Sigmoid colon (tissue), 7 donors: ENCODE results near the gene PROSER3. TPM values are rescaled to one million over a fixed set of nuclear protein-coding genes. Genes with fewer than 3 reads are reported as not detected.
"Not testable (repeated sequence)": the region's sequence is repeated elsewhere in the genome, so short reads cannot be mapped to it uniquely, and the experiment has no call there.

Experiments
- DNase-seq: peaks from one replicate; pipeline ENCODE4 v3.0.0-alpha.2; 2019
- H3K27ac ChIP-seq, 4 donors: fragments of 200-600 bp; sonication (generic); one replicate each; pipeline ENCODE4 v1.5.1; 2016 to 2019; ENCODE audit warnings: mild to moderate bottlenecking in 1 of 4
- H3K27me3 ChIP-seq, 3 donors: fragments of 200-600 bp; sonication (generic); one replicate each; pipeline ENCODE4 v1.5.1; 2019; ENCODE audit warnings: mild to moderate bottlenecking in 1 of 3
- H3K36me3 ChIP-seq, 4 donors: fragments of 200-600 bp; sonication (generic); one replicate each; pipeline ENCODE4 v1.5.1; 2016 to 2019
- H3K4me1 ChIP-seq, 4 donors: fragments of 200-600 bp; sonication (generic); one replicate each; pipeline ENCODE4 v1.5.1; 2017 to 2019
- H3K4me3 ChIP-seq, 4 donors: fragments of 200-600 bp; sonication (generic); one replicate each; pipeline ENCODE4 v1.5.1; 2017 to 2019; ENCODE audit warnings: mild to moderate bottlenecking in 2 of 4, moderate library complexity in 1 of 4
- H3K9me3 ChIP-seq, 4 donors: fragments of 200-600 bp in 3 of 4; sonication (generic) in 3 of 4; one replicate each; pipeline versions ENCODE4 v1.5.1 to v1.6.1; 2013 to 2019
- CTCF ChIP-seq, 4 experiments: fragments of 450-650 bp in 3 of 4; fragments of 200-600 bp in 1 of 4; IDR thresholded peaks; one replicate each; pipeline ENCODE4 v1.5.1; 2016 to 2019; ENCODE audit warnings: antibody characterized with exemption in 4 of 4, mild to moderate bottlenecking in 3 of 4, moderate library complexity in 2 of 4
- EP300 ChIP-seq, 4 donors: sonication (generic); formaldehyde crosslinking; IDR thresholded peaks; one replicate each; pipeline ENCODE4 v1.6.1; 2017; ENCODE audit warnings: antibody characterized with exemption in 4 of 4
- POLR2A ChIP-seq, 2 donors: fragments of 450-650 bp; IDR thresholded peaks; one replicate each; pipeline ENCODE4 v1.6.1; 2016; ENCODE audit warnings: antibody characterized with exemption in 2 of 2, mild to moderate bottlenecking in 2 of 2, moderate library complexity in 2 of 2
- POLR2AphosphoS5 ChIP-seq, 4 donors: sonication (generic); formaldehyde crosslinking; IDR thresholded peaks; one replicate each; pipeline ENCODE4 v1.6.1; 2017; ENCODE audit warnings: antibody characterized with exemption in 4 of 4
- WGBS, 2 donors: extraction: QIAGEN DNeasy Blood & Tissue Kit; methylation state at CpG; one replicate each; pipeline ENCODE4 v1.1.7; 2013; 5-methylcytosine and 5-hydroxymethylcytosine counted together
- intact Hi-C: fragments of 100-400 bp; cut with DNase I; formaldehyde crosslinking; loops from one replicate; pipeline ENCODE4 v1.15.1; 2023
- polyA plus RNA-seq, 3 donors: library from polyadenylated mRNA; stranded (reverse); fragments of 200-250 nt; gene quantifications; one replicate each; pipeline ENCODE4 v1.2.3, GENCODE V29; 2013
- total RNA-seq, 4 donors: library from RNA; depleted of rRNA; stranded (reverse); fragments of >200 nt; gene quantifications; one replicate each; pipeline ENCODE4 v1.1.0, GENCODE V29; 2016
- donor health status: healthy with polysubstance abuse.
- donor health status: Bipolar disorder and iron deficiency.
- donor health status: healthy.

The PROSER3 gene
- total and polyA plus RNA-seq, 7 donors = 2.4 to 16.5 (median 5.0) TPM

- H3K9me3 ChIP-seq = no peaks in the 10 kb centered on the region
- H3K27me3 ChIP-seq = no peaks in the 10 kb centered on the region
- 88 to 92% methylated on average over 15 of the region's 15 CpGs for WGBS, 2 donors
- intact Hi-C loops = no loop called here
- peaks cover 0 to 11% (median 0%) of the 10 kb centered on the region in 4 donors for H3K4me1 ChIP-seq
- no peak overlapping the region for H3K4me3 ChIP-seq
- TF ChIP-seq EP300 (IDR thresholded peaks at IDR 0.05) = no peak
- no peak for TF ChIP-seq POLR2AphosphoS5 (IDR thresholded peaks at IDR 0.05)
- no peak for TF ChIP-seq CTCF (IDR thresholded peaks at IDR 0.05)
- TF ChIP-seq POLR2A (IDR thresholded peaks at IDR 0.05) = no peak
- no peak overlapping the region for H3K27ac ChIP-seq
- DNase-seq = no peak
- H3K36me3 ChIP-seq = peaks cover 0 to 30% (median 7%) of the 10 kb centered on the region in 4 donors
Observed at GRCh38 chr19:35768082-35768421, 10.1 kb downstream of the PROSER3 start.

- peaks cover 0 to 30% (median 14%) of the 10 kb centered on the region in 4 donors for H3K4me1 ChIP-seq
- intact Hi-C loops, H3K27me3 ChIP-seq, DNase-seq, H3K9me3 ChIP-seq, H3K36me3 ChIP-seq, H3K4me3 ChIP-seq, H3K27ac ChIP-seq: not testable (repeated sequence)
- 93 to 95% methylated on average over 5 of the region's 5 CpGs for WGBS, 2 donors
Observed at GRCh38 chr19:35772362-35772761, 14.4 kb downstream of the PROSER3 start.

- intact Hi-C loops = no loop called here
- no peak overlapping the region for H3K27ac ChIP-seq
- no peaks in the 10 kb centered on the region for H3K9me3 ChIP-seq
- TF ChIP-seq POLR2AphosphoS5 (IDR thresholded peaks at IDR 0.05) (no peak), CTCF (IDR thresholded peaks at IDR 0.05) (no peak), EP300 (IDR thresholded peaks at IDR 0.05) (no peak), POLR2A (IDR thresholded peaks at IDR 0.05) (no peak)
- H3K4me1 ChIP-seq = peaks cover 0 to 22% (median 14%) of the 10 kb centered on the region in 4 donors
- no peak overlapping the region for H3K4me3 ChIP-seq
- peaks cover 0 to 6% (median 3%) of the 10 kb centered on the region in 4 donors for H3K36me3 ChIP-seq
- no peaks in the 10 kb centered on the region for H3K27me3 ChIP-seq
- WGBS, 2 donors = 43 to 74% methylated on average over 9 of the region's 9 CpGs
- DNase-seq = no peak
Observed at GRCh38 chr19:35773020-35773806, 15.2 kb downstream of the PROSER3 start.

- no peaks in the 10 kb centered on the region for H3K9me3 ChIP-seq
- no peak for DNase-seq
- TF ChIP-seq CTCF (IDR thresholded peaks at IDR 0.05) (no peak), POLR2A (IDR thresholded peaks at IDR 0.05) (no peak), POLR2AphosphoS5 (IDR thresholded peaks at IDR 0.05) (no peak), EP300 (IDR thresholded peaks at IDR 0.05) (no peak)
- intact Hi-C loops = loop anchor here (5.0 kb wide), 2 partner anchors 123 to 158 kb away; no protein-coding TSS in a partner anchor
- peaks cover 0 to 15% (median 3%) of the 10 kb centered on the region in 4 donors for H3K36me3 ChIP-seq
- no peaks in the 10 kb centered on the region for H3K27me3 ChIP-seq
- H3K27ac ChIP-seq = no peak overlapping the region
- 23 to 58% methylated on average over 16 of the region's 16 CpGs for WGBS, 2 donors
- peaks cover 0 to 19% (median 14%) of the 10 kb centered on the region in 4 donors for H3K4me1 ChIP-seq
- H3K4me3 ChIP-seq = peak overlapping the region in 3 of 4 donors; percentile 76 to 97 (median 78)
Observed at GRCh38 chr19:35774274-35775045, 16.5 kb downstream of the PROSER3 start.

- Histone ChIP-seq H3K4me1 (peaks cover 0 to 19% (median 14%) of the 10 kb centered on the region in 4 donors), H3K27ac (no peak overlapping the region), H3K4me3 (peak overlapping the region in 3 of 4 donors; percentile 76 to 97 (median 78)), H3K36me3 (peaks cover 0 to 16% (median 3%) of the 10 kb centered on the region in 4 donors), H3K27me3 (no peaks in the 10 kb centered on the region), H3K9me3 (no peaks in the 10 kb centered on the region)
- DNase-seq = no peak
- WGBS, 2 donors = 8 to 37% methylated on average over 9 of the region's 9 CpGs
- no peak for TF ChIP-seq POLR2AphosphoS5 (IDR thresholded peaks at IDR 0.05)
- no peak for TF ChIP-seq CTCF (IDR thresholded peaks at IDR 0.05)
- no peak for TF ChIP-seq EP300 (IDR thresholded peaks at IDR 0.05)
- no peak for TF ChIP-seq POLR2A (IDR thresholded peaks at IDR 0.05)
- intact Hi-C loops = loop anchor here (5.0 kb wide), 2 partner anchors 122 to 157 kb away; no protein-coding TSS in a partner anchor
Observed at GRCh38 chr19:35775046-35775297, 17.0 kb downstream of the PROSER3 start.
